PC-9 (cell line): ENCODE data around the gene IGFBP5. TPM values are rescaled to one million over a fixed set of nuclear protein-coding genes. Genes with fewer than 3 reads are reported as not detected.

Experiments
- BruUV-seq: library from RNA; stranded (reverse); fragments of 400-500 nt; replicated peaks from 2 replicates; lab custom pipeline; 2021; lab: Mats Ljungman, UMichigan
- CTCF ChIA-PET: fragments of 300-600 bp; sonication (Branson Sonifier 250); formaldehyde crosslinking; loops from one replicate; lab custom pipeline; 2022; ENCODE audit warnings: antibody characterized with exemption; lab: Charles Lee
- POLR2A ChIA-PET: fragments of 300-600 bp; sonication (Branson Sonifier 250); formaldehyde crosslinking; loops from one replicate; lab custom pipeline; 2022; ENCODE audit warnings: antibody characterized with exemption; ENCODE audit not compliant: unreplicated experiment; lab: Charles Lee
- DNase-seq, 2 experiments: peaks; one replicate each; pipeline versions ENCODE4 v3.0.0 to v3.0.0-alpha.2; 2015 to 2022; ENCODE audit warnings: mixed read lengths in 1 of 2
- H2AFZ ChIP-seq: fragments of 200-600 bp; sonication (generic); 2 replicates; pipeline ENCODE4 v1.8.1; 2017; ENCODE audit warnings: antibody characterized with exemption
- H3F3A ChIP-seq: fragments of 200-600 bp; sonication (generic); 2 replicates; pipeline ENCODE4 v1.8.1; 2017; ENCODE audit warnings: antibody characterized with exemption, mild to moderate bottlenecking, low read depth; ENCODE audit not compliant: insufficient read depth
- H3K27ac ChIP-seq: fragments of 200-600 bp; sonication (generic); 2 replicates; pipeline ENCODE4 v1.6.1; 2016; ENCODE audit warnings: mixed run types
- H3K27me3 ChIP-seq: fragments of 200-600 bp; sonication (generic); 2 replicates; pipeline ENCODE4 v1.6.1; 2016; ENCODE audit warnings: low read depth, mixed run types; ENCODE audit not compliant: insufficient read depth
- H3K36me3 ChIP-seq: fragments of 200-600 bp; sonication (generic); 2 replicates; pipeline ENCODE4 v1.6.1; 2016; ENCODE audit warnings: low read depth, mixed run types
- H3K4me1 ChIP-seq: fragments of 200-600 bp; sonication (generic); replicated peaks from 2 replicates; pipeline ENCODE4 v1.6.1; 2016; ENCODE audit warnings: mixed run types; ENCODE audit not compliant: insufficient read depth
- H3K4me2 ChIP-seq: fragments of 200-600 bp; sonication (generic); 2 replicates; pipeline ENCODE4 v1.6.1; 2017; ENCODE audit warnings: mixed run types
- H3K4me3 ChIP-seq: fragments of 200-600 bp; sonication (generic); 2 replicates; pipeline ENCODE4 v1.6.1; 2016; ENCODE audit warnings: mixed run types
- H3K79me2 ChIP-seq: fragments of 200-600 bp; sonication (generic); 2 replicates; pipeline ENCODE4 v1.6.1; 2017; ENCODE audit warnings: low read depth, mixed run types
- H3K9me2 ChIP-seq: fragments of 200-600 bp; sonication (generic); 2 replicates; pipeline ENCODE4 v1.8.1; 2017; ENCODE audit warnings: mild to moderate bottlenecking; ENCODE audit not compliant: insufficient read depth
- H3K9me3 ChIP-seq: fragments of 200-600 bp; sonication (generic); 2 replicates; pipeline ENCODE4 v1.8.1; 2016; ENCODE audit warnings: low read depth; ENCODE audit not compliant: insufficient read depth
- H4K20me1 ChIP-seq: fragments of 200-600 bp; sonication (generic); 2 replicates; pipeline ENCODE4 v1.8.1; 2017; ENCODE audit not compliant: insufficient read depth
- CTCF ChIP-seq: fragments of 200-600 bp; sonication (generic); conservative IDR thresholded peaks from 2 replicates; pipeline ENCODE4 v1.6.1; 2017; ENCODE audit warnings: mixed run types, antibody characterized with exemption, mild to moderate bottlenecking, moderate library complexity
- EZH2 ChIP-seq: fragments of 200-600 bp; sonication (generic); IDR thresholded peaks from 2 replicates; pipeline ENCODE4 v1.8.0; 2017; ENCODE audit warnings: antibody characterized with exemption, low read depth
- intact Hi-C: fragments of 100-400 bp; cut with micrococcal nuclease; formaldehyde crosslinking; loops from one replicate; pipeline ENCODE4 v1.10.0; 2022; ENCODE audit not compliant: unreplicated experiment
- total RNA-seq: library from RNA; stranded (reverse); gene quantifications from 2 replicates; pipeline ENCODE4 v1.2.3, GENCODE V29; 2021

The IGFBP5 gene
- total RNA-seq, 1 experiment from 2014 or later = 5.5 TPM

GRCh38 chr2:216674376-216674775 lies 21.0 kb downstream of the IGFBP5 start:
- TF ChIP-seq CTCF (no peak), EZH2 (no peak)
- H3K4me3 ChIP-seq = no peak overlapping the region
- H3K9me3 ChIP-seq = no peaks in the 10 kb centered on the region
- no peaks in the 10 kb centered on the region for H3K79me2 ChIP-seq
- no TSS peak for BruUV-seq
- no peak overlapping the region for H3K27ac ChIP-seq
- no peaks in the 10 kb centered on the region for H3K9me2 ChIP-seq
- H4K20me1 ChIP-seq = no peaks in the 10 kb centered on the region
- H3K4me1 ChIP-seq = no peaks in the 10 kb centered on the region
- no peak for DNase-seq
- ChIA-PET CTCF (interaction anchor here (0.7 kb wide), 1 partner anchor 145 kb away, joined by 3 read pairs; no protein-coding TSS in a partner anchor), POLR2A (no interaction called here)
- no peaks in the 10 kb centered on the region for H3F3A ChIP-seq
- intact Hi-C loops = no loop called here
- H3K27me3 ChIP-seq = no peaks in the 10 kb centered on the region
- no peak overlapping the region for H3K4me2 ChIP-seq
- no peaks in the 10 kb centered on the region for H3K36me3 ChIP-seq
- no peak overlapping the region for H2AFZ ChIP-seq

DNA sequence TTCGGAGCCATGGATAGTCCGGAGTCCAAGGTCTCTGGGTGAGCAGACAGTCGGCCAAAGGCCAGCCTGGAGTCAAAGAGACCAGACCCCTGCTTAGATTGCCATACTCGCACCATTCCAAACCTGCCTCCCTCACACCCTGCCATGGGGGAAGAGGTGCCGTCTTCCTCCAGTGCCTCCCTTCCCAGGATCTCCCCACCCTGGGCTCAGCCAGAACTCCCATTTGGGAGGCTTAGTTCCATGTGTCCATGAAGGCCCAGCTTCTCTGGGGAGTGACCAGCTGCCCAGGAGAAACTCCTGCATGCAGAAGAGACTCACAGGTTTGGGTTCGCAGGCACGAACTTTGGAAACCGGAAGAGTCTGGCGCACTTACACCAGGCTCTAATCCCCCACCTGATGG lies 21.7 kb downstream of the IGFBP5 start:
- no peaks in the 10 kb centered on the region for H3K9me2 ChIP-seq
- no peak overlapping the region for H3K4me3 ChIP-seq
- no peaks in the 10 kb centered on the region for H3K36me3 ChIP-seq
- no peaks in the 10 kb centered on the region for H3K4me1 ChIP-seq
- BruUV-seq = no TSS peak
- H3F3A ChIP-seq = no peaks in the 10 kb centered on the region
- no peaks in the 10 kb centered on the region for H3K9me3 ChIP-seq
- no peak for TF ChIP-seq EZH2
- TF ChIP-seq CTCF = no peak
- H3K27me3 ChIP-seq = no peaks in the 10 kb centered on the region
- no peaks in the 10 kb centered on the region for H3K79me2 ChIP-seq
- POLR2A ChIA-PET = no interaction called here
- H3K27ac ChIP-seq = no peak overlapping the region
- H2AFZ ChIP-seq = no peak overlapping the region
- DNase-seq = no peak
- CTCF ChIA-PET = no interaction called here
- H3K4me2 ChIP-seq = no peak overlapping the region
- intact Hi-C loops = no loop called here
- H4K20me1 ChIP-seq = no peaks in the 10 kb centered on the region

GRCh38 chr2:216673021-216673420 lies 22.3 kb downstream of the IGFBP5 start:
- Histone ChIP-seq H3K4me2 (no peak overlapping the region), H3K27me3 (no peaks in the 10 kb centered on the region), H3K9me3 (no peaks in the 10 kb centered on the region), H3K36me3 (no peaks in the 10 kb centered on the region), H4K20me1 (no peaks in the 10 kb centered on the region), H3K27ac (no peak overlapping the region), H3F3A (no peaks in the 10 kb centered on the region), H3K79me2 (no peaks in the 10 kb centered on the region), H3K9me2 (no peaks in the 10 kb centered on the region), H3K4me3 (no peak overlapping the region), H2AFZ (no peak overlapping the region), H3K4me1 (no peaks in the 10 kb centered on the region)
- no peak for DNase-seq
- no TSS peak for BruUV-seq
- intact Hi-C loops = no loop called here
- ChIA-PET POLR2A (no interaction called here), CTCF (no interaction called here)
- TF ChIP-seq EZH2 = no peak
- TF ChIP-seq CTCF = no peak
